A549 (cell line): ENCODE results near the gene ADRB1.

Experiments used
- CBX2 ChIP-seq: fragments of 200-600 bp; sonication (generic); IDR thresholded peaks from 2 replicates; pipeline ENCODE4 v1.6.1; 2016; ENCODE audit warnings: low read depth, mild to moderate bottlenecking, borderline replicate concordance
- CHD2 ChIP-seq: fragments of 150-350 bp; IDR thresholded peaks from 2 replicates; pipeline ENCODE4 v1.6.1; 2014; ENCODE audit warnings: low read length; ENCODE audit not compliant: partially characterized antibody
- FOSL2 ChIP-seq, 2 experiments: fragments of 450-650 bp in 1 of 2; fragments of >200 bp in 1 of 2; sonication (Bioruptor Twin) in 1 of 2; formaldehyde crosslinking; IDR thresholded peaks; 2 replicates each; pipeline versions ENCODE4 v1.5.0 to v1.6.1; 2016 to 2020; ENCODE audit warnings: mild to moderate bottlenecking in 1 of 2, moderate library complexity in 1 of 2
- FOXS1 ChIP-seq: fragments of 250-450 bp; sonication (Bioruptor Pico); IDR thresholded peaks from 2 replicates; pipeline ENCODE4 v1.5.0; 2020; ENCODE audit warnings: mild to moderate bottlenecking, moderate library complexity
- HMGXB4 ChIP-seq: fragments of 250-450 bp; sonication (Bioruptor Pico); IDR thresholded peaks from 2 replicates; pipeline ENCODE4 v1.5.0; 2021; ENCODE audit warnings: mild to moderate bottlenecking, moderate library complexity, borderline replicate concordance
- JUN ChIP-seq, 2 experiments: fragments of >200 bp; sonication (Bioruptor Twin); formaldehyde crosslinking; IDR thresholded peaks; 2 replicates in 1 of 2; 3 replicates in 1 of 2; pipeline ENCODE4 v1.6.1; 2016 to 2017
- MAX ChIP-seq: IDR thresholded peaks from 2 replicates; pipeline ENCODE4 v1.6.1; 2012
- NR3C1 ChIP-seq: fragments of >200 bp; sonication (Bioruptor Twin); formaldehyde crosslinking; IDR thresholded peaks from 3 replicates; pipeline ENCODE4 v1.6.1; 2017
- POLR2A ChIP-seq: IDR thresholded peaks from 2 replicates; pipeline ENCODE4 v1.6.1; 2012; ENCODE audit warnings: mild to moderate bottlenecking, low read length
- RNF2 ChIP-seq: fragments of 200-600 bp; sonication (generic); IDR thresholded peaks from 2 replicates; pipeline ENCODE4 v1.6.1; 2016; ENCODE audit warnings: low read depth, mild to moderate bottlenecking, antibody characterized with exemption, moderate library complexity, borderline replicate concordance
- ZFP36 ChIP-seq: fragments of 450-650 bp; IDR thresholded peaks from 2 replicates; pipeline ENCODE4 v1.6.1; 2014; ENCODE audit warnings: borderline replicate concordance; ENCODE audit not compliant: partially characterized antibody
- TF ChIP-seq, protein P1 (sequence below): fragments of >200 bp; sonication (Bioruptor Twin); formaldehyde crosslinking; IDR thresholded peaks from 3 replicates; pipeline ENCODE4 v1.5.1; 2016
- TF ChIP-seq, protein P2 (sequence below): fragments of 450-650 bp; IDR thresholded peaks from 2 replicates; pipeline ENCODE4 v1.6.1; 2014; ENCODE audit warnings: antibody characterized with exemption

GRCh38 chr10:114073395-114074186, 29.9 kb downstream of the ADRB1 start:
- TF ChIP-seq NR3C1 (no peak), FOXS1 (no peak), MAX (no peak), JUN (IDR thresholded peaks at IDR 0.05) (no peak), CBX2 (no peak), ZFP36 (no peak), POLR2A (no peak), HMGXB4 (no peak), CHD2 (no peak), RNF2 (no peak), FOSL2 (IDR thresholded peaks at IDR 0.05) (no peak), FOSL2 (CRISPR knock-in tag; IDR thresholded peaks at IDR 0.05) (no peak)
- TF ChIP-seq, protein P1, sequence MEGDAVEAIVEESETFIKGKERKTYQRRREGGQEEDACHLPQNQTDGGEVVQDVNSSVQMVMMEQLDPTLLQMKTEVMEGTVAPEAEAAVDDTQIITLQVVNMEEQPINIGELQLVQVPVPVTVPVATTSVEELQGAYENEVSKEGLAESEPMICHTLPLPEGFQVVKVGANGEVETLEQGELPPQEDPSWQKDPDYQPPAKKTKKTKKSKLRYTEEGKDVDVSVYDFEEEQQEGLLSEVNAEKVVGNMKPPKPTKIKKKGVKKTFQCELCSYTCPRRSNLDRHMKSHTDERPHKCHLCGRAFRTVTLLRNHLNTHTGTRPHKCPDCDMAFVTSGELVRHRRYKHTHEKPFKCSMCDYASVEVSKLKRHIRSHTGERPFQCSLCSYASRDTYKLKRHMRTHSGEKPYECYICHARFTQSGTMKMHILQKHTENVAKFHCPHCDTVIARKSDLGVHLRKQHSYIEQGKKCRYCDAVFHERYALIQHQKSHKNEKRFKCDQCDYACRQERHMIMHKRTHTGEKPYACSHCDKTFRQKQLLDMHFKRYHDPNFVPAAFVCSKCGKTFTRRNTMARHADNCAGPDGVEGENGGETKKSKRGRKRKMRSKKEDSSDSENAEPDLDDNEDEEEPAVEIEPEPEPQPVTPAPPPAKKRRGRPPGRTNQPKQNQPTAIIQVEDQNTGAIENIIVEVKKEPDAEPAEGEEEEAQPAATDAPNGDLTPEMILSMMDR = no peak
- TF ChIP-seq, protein P2, sequence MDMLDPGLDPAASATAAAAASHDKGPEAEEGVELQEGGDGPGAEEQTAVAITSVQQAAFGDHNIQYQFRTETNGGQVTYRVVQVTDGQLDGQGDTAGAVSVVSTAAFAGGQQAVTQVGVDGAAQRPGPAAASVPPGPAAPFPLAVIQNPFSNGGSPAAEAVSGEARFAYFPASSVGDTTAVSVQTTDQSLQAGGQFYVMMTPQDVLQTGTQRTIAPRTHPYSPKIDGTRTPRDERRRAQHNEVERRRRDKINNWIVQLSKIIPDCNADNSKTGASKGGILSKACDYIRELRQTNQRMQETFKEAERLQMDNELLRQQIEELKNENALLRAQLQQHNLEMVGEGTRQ = no peak
